Natural killer cell (primary cell): ENCODE measurements around the gene DGAT2. TPM values are rescaled to one million over a fixed set of nuclear protein-coding genes. Genes with fewer than 3 reads are reported as not detected.

Experiments used
- ATAC-seq, 3 donors: fragments of 150-1000 bp in 2 of 3; fragments of 200-7000 bp in 1 of 3; cut with Tn5 transposase; 1 replicate in 1 of 3; 2 replicates in 2 of 3; pipeline ENCODE4 v1.10.0; 2021; ENCODE audit warnings: mild to moderate bottlenecking in 2 of 3, moderate library complexity in 2 of 3
- DNase-seq, 2 donors: peaks; one replicate each; pipeline versions ENCODE4 v3.0.0 to v3.0.0-alpha.2; 2013 to 2021; ENCODE audit warnings: mixed read lengths in 1 of 2
- H3K27ac ChIP-seq: one replicate; pipeline ENCODE4 v1.5.1; 2013; ENCODE audit warnings: mild to moderate bottlenecking, low read length
- H3K27me3 ChIP-seq: one replicate; pipeline ENCODE4 v1.6.1; 2013; ENCODE audit warnings: low read length; ENCODE audit not compliant: control insufficient read depth, insufficient read depth
- H3K36me3 ChIP-seq: one replicate; pipeline ENCODE4 v1.6.1; 2013; ENCODE audit warnings: low read length; ENCODE audit not compliant: control insufficient read depth, insufficient read depth
- H3K4me1 ChIP-seq: one replicate; pipeline ENCODE4 v1.6.1; 2013; ENCODE audit warnings: low read length; ENCODE audit not compliant: control insufficient read depth, insufficient read depth
- H3K4me3 ChIP-seq: one replicate; pipeline ENCODE4 v1.5.1; 2013; ENCODE audit warnings: low read length
- H3K9me3 ChIP-seq: one replicate; pipeline ENCODE4 v1.6.1; 2013; ENCODE audit warnings: low read length; ENCODE audit not compliant: control insufficient read depth, insufficient read depth
- H3K27ac Mint-ChIP-seq, 2 donors: one replicate each; pipeline ENCODE4 v1.8.0; 2022; ENCODE audit warnings: mild to moderate bottlenecking in 2 of 2, mixed read lengths in 2 of 2, moderate library complexity in 1 of 2
- H3K27me3 Mint-ChIP-seq, 2 donors: one replicate each; pipeline ENCODE4 v1.8.0; 2022; ENCODE audit warnings: low read depth in 2 of 2, mixed read lengths in 2 of 2
- H3K36me3 Mint-ChIP-seq: one replicate; pipeline ENCODE4 v1.8.0; 2022; ENCODE audit warnings: mixed read lengths
- H3K4me1 Mint-ChIP-seq, 2 donors: one replicate each; pipeline ENCODE4 v1.8.0; 2022; ENCODE audit warnings: mixed read lengths in 2 of 2
- H3K4me3 Mint-ChIP-seq: one replicate; pipeline ENCODE4 v1.8.0; 2022; ENCODE audit warnings: mild to moderate bottlenecking, moderate library complexity, mixed read lengths
- H3K9me3 Mint-ChIP-seq, 2 donors: one replicate each; pipeline ENCODE4 v1.8.0; 2022; ENCODE audit warnings: mixed read lengths in 2 of 2
- WGBS: methylation state at CpG from one replicate; pipeline ENCODE4 v1.1.7; 2013; ENCODE audit warnings: missing lambda C conversion rate; ENCODE audit not compliant: insufficient coverage; 5-methylcytosine and 5-hydroxymethylcytosine counted together
- intact Hi-C: fragments of 100-400 bp; cut with micrococcal nuclease; formaldehyde crosslinking; loops from one replicate; pipeline ENCODE4 v1.14.2; 2022
- total RNA-seq, 4 donors: library from RNA; stranded (reverse); fragments of 120-200 nt in 1 of 4; gene quantifications; one replicate each; pipeline versions ENCODE4 v1.2.3 to v1.2.4, GENCODE V29; 2013 to 2022
- TF ChIP-seq, protein P1 (sequence below): fragments of 200-600 bp; IDR thresholded peaks from one replicate; pipeline ENCODE4 v1.8.0; 2022; ENCODE audit warnings: antibody characterized with exemption

The DGAT2 gene
- total RNA-seq, 3 donors from 2014 or later (not counting 1 experiment from before 2014, with no cell fraction given) = 0.24 to 2.8 (median 0.75) TPM

DNA sequence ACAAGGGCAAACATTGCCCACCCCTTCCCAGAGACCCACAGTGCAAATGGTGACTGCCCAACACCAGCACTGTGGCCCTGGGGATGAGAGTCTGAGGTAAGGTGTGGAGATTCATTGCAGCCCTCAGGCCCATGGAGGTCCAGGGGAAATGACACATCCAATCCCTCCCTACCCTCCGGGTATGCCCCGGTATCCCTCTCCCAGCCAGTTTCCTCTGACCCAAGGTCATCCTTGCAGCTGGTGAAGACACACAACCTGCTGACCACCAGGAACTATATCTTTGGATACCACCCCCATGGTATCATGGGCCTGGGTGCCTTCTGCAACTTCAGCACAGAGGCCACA is 27.5 kb downstream of the DGAT2 start:
- DNase-seq (no peak), ATAC-seq (no peak)
- Histone ChIP-seq H3K27ac (no peak overlapping the region), H3K4me3 (no peak overlapping the region), H3K9me3 (no peaks in the 10 kb centered on the region), H3K27me3 (no peaks in the 10 kb centered on the region), H3K36me3 (no peaks in the 10 kb centered on the region), H3K4me1 (peaks cover under 1% of the 10 kb centered on the region)
- intact Hi-C loops = no loop called here
- Mint-ChIP-seq H3K9me3 (no peaks in the 10 kb centered on the region), H3K27me3 (no peaks in the 10 kb centered on the region), H3K4me1 (no peaks in the 10 kb centered on the region), H3K36me3 (no peaks in the 10 kb centered on the region), H3K27ac (no peak overlapping the region), H3K4me3 (no peak overlapping the region)
- TF ChIP-seq, protein P1, sequence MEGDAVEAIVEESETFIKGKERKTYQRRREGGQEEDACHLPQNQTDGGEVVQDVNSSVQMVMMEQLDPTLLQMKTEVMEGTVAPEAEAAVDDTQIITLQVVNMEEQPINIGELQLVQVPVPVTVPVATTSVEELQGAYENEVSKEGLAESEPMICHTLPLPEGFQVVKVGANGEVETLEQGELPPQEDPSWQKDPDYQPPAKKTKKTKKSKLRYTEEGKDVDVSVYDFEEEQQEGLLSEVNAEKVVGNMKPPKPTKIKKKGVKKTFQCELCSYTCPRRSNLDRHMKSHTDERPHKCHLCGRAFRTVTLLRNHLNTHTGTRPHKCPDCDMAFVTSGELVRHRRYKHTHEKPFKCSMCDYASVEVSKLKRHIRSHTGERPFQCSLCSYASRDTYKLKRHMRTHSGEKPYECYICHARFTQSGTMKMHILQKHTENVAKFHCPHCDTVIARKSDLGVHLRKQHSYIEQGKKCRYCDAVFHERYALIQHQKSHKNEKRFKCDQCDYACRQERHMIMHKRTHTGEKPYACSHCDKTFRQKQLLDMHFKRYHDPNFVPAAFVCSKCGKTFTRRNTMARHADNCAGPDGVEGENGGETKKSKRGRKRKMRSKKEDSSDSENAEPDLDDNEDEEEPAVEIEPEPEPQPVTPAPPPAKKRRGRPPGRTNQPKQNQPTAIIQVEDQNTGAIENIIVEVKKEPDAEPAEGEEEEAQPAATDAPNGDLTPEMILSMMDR = no peak
- WGBS = 94% methylated on average over 2 of the region's 2 CpGs

DNA sequence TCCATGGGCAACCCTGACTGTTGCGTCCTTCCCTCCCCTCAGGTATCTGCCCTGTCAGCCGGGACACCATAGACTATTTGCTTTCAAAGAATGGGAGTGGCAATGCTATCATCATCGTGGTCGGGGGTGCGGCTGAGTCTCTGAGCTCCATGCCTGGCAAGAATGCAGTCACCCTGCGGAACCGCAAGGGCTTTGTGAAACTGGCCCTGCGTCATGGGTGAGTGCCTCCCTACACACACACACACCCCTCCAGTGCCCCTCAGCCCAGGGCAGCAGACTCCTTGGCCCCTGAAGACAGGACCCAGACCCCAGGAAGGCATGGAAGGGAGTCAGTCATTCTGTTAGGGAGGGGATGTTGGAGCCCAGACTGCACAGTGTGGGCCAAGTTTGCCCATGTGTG is 28.5 kb downstream of the DGAT2 start:
- H3K27me3 Mint-ChIP-seq = no peaks in the 10 kb centered on the region
- peaks cover 11% of the 10 kb centered on the region for H3K4me1 ChIP-seq
- no peak overlapping the region for H3K4me3 ChIP-seq
- no peaks in the 10 kb centered on the region for H3K4me1 Mint-ChIP-seq
- no peak for ATAC-seq
- DNase-seq = no peak
- H3K27ac Mint-ChIP-seq = no peak overlapping the region
- H3K27me3 ChIP-seq = no peaks in the 10 kb centered on the region
- H3K36me3 ChIP-seq = no peaks in the 10 kb centered on the region
- no peaks in the 10 kb centered on the region for H3K9me3 Mint-ChIP-seq
- TF ChIP-seq, protein P1 = no peak
- H3K9me3 ChIP-seq = no peaks in the 10 kb centered on the region
- intact Hi-C loops = no loop called here
- no peak overlapping the region for H3K4me3 Mint-ChIP-seq
- WGBS = 89% methylated on average over 7 of the region's 8 CpGs
- H3K27ac ChIP-seq = no peak overlapping the region
- H3K36me3 Mint-ChIP-seq = no peaks in the 10 kb centered on the region

DNA sequence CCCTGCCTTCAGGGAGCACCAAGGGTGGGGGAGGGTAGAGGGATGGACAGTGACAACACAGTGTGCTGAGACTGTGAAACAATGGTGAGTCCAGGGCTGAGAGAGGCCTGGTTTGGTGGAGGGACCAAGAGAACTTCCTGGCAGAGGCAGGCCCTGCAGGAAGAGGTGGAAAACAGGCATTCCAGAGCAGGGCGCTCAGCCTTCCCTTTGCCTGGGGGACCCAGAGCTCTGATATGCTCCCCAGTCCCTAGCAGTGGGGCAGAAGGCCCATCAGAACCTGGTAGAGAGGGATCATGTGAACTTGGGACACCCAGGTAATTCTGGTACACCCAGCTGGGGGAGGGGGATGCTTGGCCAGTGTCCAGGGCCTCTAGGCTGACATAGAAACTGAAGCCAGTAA is 29.2 kb downstream of the DGAT2 start:
- H3K4me3 ChIP-seq = no peak overlapping the region
- Mint-ChIP-seq H3K27me3 (no peaks in the 10 kb centered on the region), H3K36me3 (no peaks in the 10 kb centered on the region), H3K4me3 (no peak overlapping the region), H3K27ac (no peak overlapping the region), H3K9me3 (no peaks in the 10 kb centered on the region), H3K4me1 (no peaks in the 10 kb centered on the region)
- H3K9me3 ChIP-seq = no peaks in the 10 kb centered on the region
- H3K36me3 ChIP-seq = no peaks in the 10 kb centered on the region
- TF ChIP-seq, protein P1 = no peak
- intact Hi-C loops = no loop called here
- DNase-seq (no peak), ATAC-seq (no peak)
- no peaks in the 10 kb centered on the region for H3K27me3 ChIP-seq
- WGBS = 100% methylated on average over 1 of the region's 1 CpG
- H3K27ac ChIP-seq = no peak overlapping the region
- H3K4me1 ChIP-seq = peaks cover 16% of the 10 kb centered on the region

DNA sequence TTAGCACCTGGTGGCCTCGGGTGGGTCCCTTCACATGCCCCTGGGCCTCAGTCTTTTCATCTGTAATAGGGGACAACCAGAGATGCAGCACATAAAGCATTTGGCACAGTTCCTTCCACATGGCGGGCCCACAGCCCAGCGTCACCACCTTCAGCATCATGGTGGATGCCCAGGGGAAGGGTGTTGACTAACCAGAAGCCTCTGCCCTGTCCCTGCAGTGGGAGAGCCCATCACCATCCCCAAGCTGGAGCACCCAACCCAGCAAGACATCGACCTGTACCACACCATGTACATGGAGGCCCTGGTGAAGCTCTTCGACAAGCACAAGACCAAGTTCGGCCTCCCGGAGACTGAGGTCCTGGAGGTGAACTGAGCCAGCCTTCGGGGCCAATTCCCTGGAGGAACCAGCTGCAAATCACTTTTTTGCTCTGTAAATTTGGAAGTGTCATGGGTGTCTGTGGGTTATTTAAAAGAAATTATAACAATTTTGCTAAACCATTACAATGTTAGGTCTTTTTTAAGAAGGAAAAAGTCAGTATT is 31.6 kb downstream of the DGAT2 start:
- no peaks in the 10 kb centered on the region for H3K9me3 Mint-ChIP-seq
- H3K36me3 Mint-ChIP-seq = no peaks in the 10 kb centered on the region
- H3K4me1 Mint-ChIP-seq = no peaks in the 10 kb centered on the region
- DNase-seq = no peak
- Histone ChIP-seq H3K27ac (no peak overlapping the region), H3K4me3 (no peak overlapping the region), H3K4me1 (peaks cover 20% of the 10 kb centered on the region), H3K36me3 (no peaks in the 10 kb centered on the region), H3K27me3 (no peaks in the 10 kb centered on the region), H3K9me3 (no peaks in the 10 kb centered on the region)
- H3K27ac Mint-ChIP-seq = no peak overlapping the region
- WGBS = 95% methylated on average over 8 of the region's 8 CpGs
- no peak for ATAC-seq
- H3K27me3 Mint-ChIP-seq = no peaks in the 10 kb centered on the region
- TF ChIP-seq, protein P1 = no peak
- intact Hi-C loops = no loop called here
- no peak overlapping the region for H3K4me3 Mint-ChIP-seq
